Skeletal muscle tissue (tissue), 4 donors: ENCODE measurements around the gene COL4A1. TPM values are rescaled to one million over a fixed set of nuclear protein-coding genes. Genes with fewer than 3 reads are reported as not detected.

ENCODE experiments used
- H3K27ac ChIP-seq: one replicate; pipeline ENCODE4 v1.7.0; 2013; ENCODE audit warnings: mild to moderate bottlenecking, low read depth, low read length, inconsistent platforms
- H3K27me3 ChIP-seq, 3 donors: one replicate each; pipeline ENCODE4 v1.7.0; 2013; ENCODE audit warnings: low read length in 3 of 3; ENCODE audit not compliant: control insufficient read depth in 3 of 3, insufficient read depth in 3 of 3
- H3K36me3 ChIP-seq, 3 donors: one replicate each; pipeline ENCODE4 v1.7.0; 2013; ENCODE audit warnings: low read length in 3 of 3; ENCODE audit not compliant: control insufficient read depth in 3 of 3, insufficient read depth in 3 of 3
- H3K4me1 ChIP-seq, 3 donors: one replicate each; pipeline ENCODE4 v1.7.0; 2013; ENCODE audit warnings: low read length in 3 of 3, mild to moderate bottlenecking in 3 of 3; ENCODE audit not compliant: control insufficient read depth in 3 of 3, insufficient read depth in 3 of 3
- H3K4me3 ChIP-seq, 3 donors: one replicate each; pipeline ENCODE4 v1.7.0; 2013; ENCODE audit warnings: low read length in 3 of 3
- H3K9ac ChIP-seq, 3 donors: one replicate each; pipeline ENCODE4 v1.7.0; 2013; ENCODE audit warnings: low read length in 3 of 3, mild to moderate bottlenecking in 3 of 3, moderate library complexity in 2 of 3, low read depth in 1 of 3
- H3K9me3 ChIP-seq, 3 donors: one replicate each; pipeline ENCODE4 v1.7.0; 2013; ENCODE audit warnings: low read length in 3 of 3; ENCODE audit not compliant: control insufficient read depth in 3 of 3
- total RNA-seq: library from RNA; depleted of rRNA; stranded (reverse); fragments of >200 nt; gene quantifications from one replicate; pipeline ENCODE4 v1.2.3, GENCODE V29; 2014
- donor health status: Osteomylitis.

The COL4A1 gene
- total RNA-seq, 1 donor from 2014 or later = 774 TPM

- H3K27me3 ChIP-seq = no peaks in the 10 kb centered on the region
- H3K27ac ChIP-seq = no peak overlapping the region
- H3K9me3 ChIP-seq = no peaks in the 10 kb centered on the region
- H3K36me3 ChIP-seq = peaks cover 4 to 26% (median 7%) of the 10 kb centered on the region in 3 donors
- no peak overlapping the region for H3K9ac ChIP-seq
- no peaks in the 10 kb centered on the region for H3K4me1 ChIP-seq
- H3K4me3 ChIP-seq = no peak overlapping the region
Observed at GRCh38 chr13:110201114-110201513, 105.8 kb downstream of the COL4A1 start.

- Histone ChIP-seq H3K36me3 (peaks cover 4 to 25% (median 5%) of the 10 kb centered on the region in 3 donors), H3K9me3 (no peaks in the 10 kb centered on the region)
Observed at GRCh38 chr13:110200276-110200870, 106.6 kb downstream of the COL4A1 start.

GRCh38 chr13:110199046-110199831 is 107.7 kb downstream of the COL4A1 start:
- H3K4me3 ChIP-seq = no peak overlapping the region
- H3K4me1 ChIP-seq = no peaks in the 10 kb centered on the region
- H3K36me3 ChIP-seq = peaks cover 4 to 28% (median 5%) of the 10 kb centered on the region in 3 donors
- H3K27ac ChIP-seq = no peak overlapping the region
- H3K27me3 ChIP-seq = no peaks in the 10 kb centered on the region
- H3K9me3 ChIP-seq = no peaks in the 10 kb centered on the region
- H3K9ac ChIP-seq = no peak overlapping the region

More at GRCh38 chr13:110200276-110200870, 106.6 kb downstream of the COL4A1 start:
- H3K4me3 ChIP-seq = no peak overlapping the region
- no peaks in the 10 kb centered on the region for H3K27me3 ChIP-seq
- H3K4me1 ChIP-seq = no peaks in the 10 kb centered on the region
- H3K27ac ChIP-seq = no peak overlapping the region
- H3K9ac ChIP-seq = no peak overlapping the region

- Histone ChIP-seq H3K9ac (no peak overlapping the region), H3K4me1 (no peaks in the 10 kb centered on the region)
Observed at GRCh38 chr13:110197471-110197870, 109.5 kb downstream of the COL4A1 start.

GRCh38 chr13:110197026-110197425 is 109.9 kb downstream of the COL4A1 start:
- Histone ChIP-seq H3K4me1 (no peaks in the 10 kb centered on the region), H3K27ac (no peak overlapping the region), H3K27me3 (no peaks in the 10 kb centered on the region), H3K36me3 (peaks cover 8 to 33% (median 9%) of the 10 kb centered on the region in 3 donors), H3K9me3 (no peaks in the 10 kb centered on the region), H3K4me3 (no peak overlapping the region), H3K9ac (no peak overlapping the region)

More at GRCh38 chr13:110197471-110197870, 109.5 kb downstream of the COL4A1 start:
- H3K4me3 ChIP-seq = no peak overlapping the region
- no peaks in the 10 kb centered on the region for H3K9me3 ChIP-seq
- peaks cover 7 to 33% (median 8%) of the 10 kb centered on the region in 3 donors for H3K36me3 ChIP-seq
- no peak overlapping the region for H3K27ac ChIP-seq
- H3K27me3 ChIP-seq = no peaks in the 10 kb centered on the region

GRCh38 chr13:110195547-110196485 is 111.1 kb downstream of the COL4A1 start:
- H3K36me3 ChIP-seq = peaks cover 11 to 31% (median 15%) of the 10 kb centered on the region in 3 donors
- H3K9ac ChIP-seq = no peak overlapping the region

GRCh38 chr13:110194451-110194850 is 112.5 kb downstream of the COL4A1 start:
- Histone ChIP-seq H3K9me3 (no peaks in the 10 kb centered on the region), H3K36me3 (peaks cover 7 to 22% (median 14%) of the 10 kb centered on the region in 3 donors), H3K4me3 (no peak overlapping the region), H3K4me1 (no peaks in the 10 kb centered on the region), H3K27ac (no peak overlapping the region), H3K9ac (no peak overlapping the region), H3K27me3 (no peaks in the 10 kb centered on the region)

More at GRCh38 chr13:110195547-110196485, 111.1 kb downstream of the COL4A1 start:
- no peaks in the 10 kb centered on the region for H3K4me1 ChIP-seq
- no peak overlapping the region for H3K4me3 ChIP-seq
- H3K27me3 ChIP-seq = no peaks in the 10 kb centered on the region
- no peak overlapping the region for H3K27ac ChIP-seq
- no peaks in the 10 kb centered on the region for H3K9me3 ChIP-seq

- Histone ChIP-seq H3K4me3 (no peak overlapping the region), H3K27ac (no peak overlapping the region), H3K27me3 (no peaks in the 10 kb centered on the region), H3K4me1 (no peaks in the 10 kb centered on the region), H3K36me3 (peaks cover 7 to 17% (median 12%) of the 10 kb centered on the region in 3 donors), H3K9ac (no peak overlapping the region), H3K9me3 (no peaks in the 10 kb centered on the region)
Observed at GRCh38 chr13:110193491-110193890, 113.5 kb downstream of the COL4A1 start.

GRCh38 chr13:110192472-110192871 is 114.5 kb downstream of the COL4A1 start:
- Histone ChIP-seq H3K27ac (no peak overlapping the region), H3K4me3 (no peak overlapping the region), H3K4me1 (no peaks in the 10 kb centered on the region), H3K36me3 (peaks cover 10 to 16% (median 14%) of the 10 kb centered on the region in 3 donors), H3K9ac (no peak overlapping the region), H3K27me3 (no peaks in the 10 kb centered on the region), H3K9me3 (no peaks in the 10 kb centered on the region)
